ENCODE measurements around the gene DMD.

Gene DMD

DNA sequence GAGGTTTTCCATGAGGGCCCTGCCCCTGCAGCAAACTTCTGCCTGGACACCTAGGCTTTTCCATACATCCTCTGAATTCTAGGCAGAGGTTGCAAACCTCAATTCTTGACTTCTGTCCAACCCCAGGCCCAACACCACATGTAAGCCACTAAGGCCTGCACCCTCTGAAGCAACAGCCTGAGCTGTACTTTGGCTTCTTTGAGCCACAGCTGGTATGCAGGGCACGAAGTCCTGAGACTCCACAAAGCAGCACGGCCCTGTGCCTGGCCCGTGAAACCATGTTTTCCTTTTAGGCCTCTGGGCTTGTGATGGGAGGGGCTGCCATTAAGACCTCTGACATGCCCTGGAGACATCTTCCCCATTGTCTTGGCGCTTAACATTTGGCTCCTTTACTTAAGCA lies 1411.1 kb downstream of the DMD start:
- Histone ChIP-seq H2AFZ (ENCODE audit: insufficient read depth, low read length, poor library complexity) (no peak overlapping the region), H3K18ac (ENCODE audit: low read length) (no peak overlapping the region), H3K4me1 (ENCODE audit: control insufficient read depth in 1 of 2, insufficient read depth in 2 of 2, low read length in 2 of 2) (no peaks in the 10 kb centered on the region), H3K79me2 (ENCODE audit: control insufficient read depth, insufficient read depth, low read length, poor library complexity) (no peaks in the 10 kb centered on the region), H2BK12ac (ENCODE audit: low read length) (no peak overlapping the region), H3K4me3 (ENCODE audit: low read depth, low read length) (no peak overlapping the region), H2AK5ac (ENCODE audit: low read length) (no peak overlapping the region), H3K23ac (ENCODE audit: low read length) (no peak overlapping the region), H3K9ac (ENCODE audit: low read length) (no peak overlapping the region), H3K14ac (ENCODE audit: low read length) (no peak overlapping the region), H4K12ac (ENCODE audit: low read depth, low read length) (no peak overlapping the region), H2BK120ac (ENCODE audit: insufficient read depth, low read length, poor library complexity) (no peak overlapping the region), H4K8ac (ENCODE audit: low read depth, low read length) (no peak overlapping the region), H3K9me3 (ENCODE audit: insufficient read depth, low read depth, low read length) (no peaks in the 10 kb centered on the region), H4K91ac (ENCODE audit: low read depth, low read length) (no peak overlapping the region), H3K27ac (ENCODE audit: low read depth, low read length) (no peak overlapping the region), H2BK5ac (ENCODE audit: low read depth, low read length, poor library complexity) (no peak overlapping the region), H3K79me1 (ENCODE audit: low read length) (no peaks in the 10 kb centered on the region), H3K4me2 (ENCODE audit: low read length) (no peak overlapping the region), H3K27me3 (ENCODE audit: insufficient read depth, low read length) (no peaks in the 10 kb centered on the region), H3K4ac (ENCODE audit: low read depth, low read length) (no peak overlapping the region), H3K36me3 (ENCODE audit: control insufficient read depth in 1 of 2, insufficient read depth in 2 of 2, low read length in 2 of 2) (no peaks in the 10 kb centered on the region)
- WGBS (ENCODE audit: extremely low coverage, insufficient coverage, insufficient read length) = no CpG with 5 or more reads among the region's 4 CpGs
- DNase-seq = no peak

DNA sequence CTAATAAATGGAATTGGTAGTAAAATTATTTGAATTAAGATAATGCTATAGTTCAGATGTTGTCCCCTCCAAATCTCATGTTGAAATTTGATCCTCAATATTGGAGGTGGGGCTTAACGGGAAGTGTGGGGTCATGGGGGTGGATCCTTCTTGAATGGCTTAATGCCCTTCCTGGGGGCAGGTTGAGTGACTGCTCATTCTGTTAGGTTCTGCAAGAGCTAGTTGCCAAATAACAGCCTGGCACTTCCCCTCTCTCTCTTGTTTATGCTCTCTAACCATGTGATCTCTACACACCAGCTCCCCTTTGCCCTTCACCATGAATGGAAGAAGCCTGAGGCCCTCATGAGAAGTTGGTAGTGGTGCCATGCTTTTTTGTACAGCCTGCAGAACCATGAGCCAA lies 1414.7 kb downstream of the DMD start:
- Histone ChIP-seq H3K18ac (ENCODE audit: low read length) (no peak overlapping the region), H3K4me3 (ENCODE audit: low read depth, low read length) (no peak overlapping the region), H3K4ac (ENCODE audit: low read depth, low read length) (no peak overlapping the region), H2AFZ (ENCODE audit: insufficient read depth, low read length, poor library complexity) (no peak overlapping the region), H4K8ac (ENCODE audit: low read depth, low read length) (no peak overlapping the region), H3K14ac (ENCODE audit: low read length) (no peak overlapping the region), H3K9ac (ENCODE audit: low read length) (no peak overlapping the region), H3K79me1 (ENCODE audit: low read length) (no peaks in the 10 kb centered on the region), H3K79me2 (ENCODE audit: control insufficient read depth, insufficient read depth, low read length, poor library complexity) (no peaks in the 10 kb centered on the region), H3K36me3 (ENCODE audit: control insufficient read depth in 1 of 2, insufficient read depth in 2 of 2, low read length in 2 of 2) (no peaks in the 10 kb centered on the region), H3K4me1 (ENCODE audit: control insufficient read depth in 1 of 2, insufficient read depth in 2 of 2, low read length in 2 of 2) (no peaks in the 10 kb centered on the region), H2BK12ac (ENCODE audit: low read length) (no peak overlapping the region), H3K23ac (ENCODE audit: low read length) (no peak overlapping the region), H3K27me3 (ENCODE audit: insufficient read depth, low read length) (no peaks in the 10 kb centered on the region), H2BK120ac (ENCODE audit: insufficient read depth, low read length, poor library complexity) (no peak overlapping the region), H4K91ac (ENCODE audit: low read depth, low read length) (no peak overlapping the region), H2BK5ac (ENCODE audit: low read depth, low read length, poor library complexity) (no peak overlapping the region), H3K27ac (ENCODE audit: low read depth, low read length) (no peak overlapping the region), H3K9me3 (ENCODE audit: insufficient read depth, low read depth, low read length) (no peaks in the 10 kb centered on the region), H2AK5ac (ENCODE audit: low read length) (no peak overlapping the region), H4K12ac (ENCODE audit: low read depth, low read length) (no peak overlapping the region), H3K4me2 (ENCODE audit: low read length) (no peak overlapping the region)
- WGBS (ENCODE audit: extremely low coverage, insufficient coverage, insufficient read length) = no CpG with 5 or more reads among the region's 1 CpG
- no peak for DNase-seq

GRCh38 chrX:31747411-31747810 lies 1463.9 kb downstream of the DMD start:
- H3K4me1 ChIP-seq (ENCODE audit: control insufficient read depth in 1 of 2, insufficient read depth in 2 of 2, low read length in 2 of 2) = no peaks in the 10 kb centered on the region
- no peak overlapping the region for H2BK120ac ChIP-seq (ENCODE audit: insufficient read depth, low read length, poor library complexity)
- no peak overlapping the region for H2AFZ ChIP-seq (ENCODE audit: insufficient read depth, low read length, poor library complexity)
- no peak overlapping the region for H3K27ac ChIP-seq (ENCODE audit: low read depth, low read length)
- no peak overlapping the region for H2BK5ac ChIP-seq (ENCODE audit: low read depth, low read length, poor library complexity)
- DNase-seq = no peak
- H3K14ac ChIP-seq (ENCODE audit: low read length) = no peak overlapping the region
- no peak overlapping the region for H2AK5ac ChIP-seq (ENCODE audit: low read length)
- no peaks in the 10 kb centered on the region for H3K79me1 ChIP-seq (ENCODE audit: low read length)
- no CpG with 5 or more reads among the region's 5 CpGs for WGBS (ENCODE audit: extremely low coverage, insufficient coverage, insufficient read length)
- H3K9me3 ChIP-seq (ENCODE audit: insufficient read depth, low read depth, low read length) = no peaks in the 10 kb centered on the region
- H3K4ac ChIP-seq (ENCODE audit: low read depth, low read length) = no peak overlapping the region
- no peak overlapping the region for H3K4me3 ChIP-seq (ENCODE audit: low read depth, low read length)
- no peaks in the 10 kb centered on the region for H3K27me3 ChIP-seq (ENCODE audit: insufficient read depth, low read length)
- H4K8ac ChIP-seq (ENCODE audit: low read depth, low read length) = no peak overlapping the region
- H3K36me3 ChIP-seq (ENCODE audit: control insufficient read depth in 1 of 2, insufficient read depth in 2 of 2, low read length in 2 of 2) = no peaks in the 10 kb centered on the region
- H4K91ac ChIP-seq (ENCODE audit: low read depth, low read length) = no peak overlapping the region
- no peak overlapping the region for H2BK12ac ChIP-seq (ENCODE audit: low read length)
- H3K4me2 ChIP-seq (ENCODE audit: low read length) = no peak overlapping the region
- no peak overlapping the region for H3K23ac ChIP-seq (ENCODE audit: low read length)
- H3K9ac ChIP-seq (ENCODE audit: low read length) = no peak overlapping the region
- no peak overlapping the region for H3K18ac ChIP-seq (ENCODE audit: low read length)
- H4K12ac ChIP-seq (ENCODE audit: low read depth, low read length) = no peak overlapping the region
- H3K79me2 ChIP-seq (ENCODE audit: control insufficient read depth, insufficient read depth, low read length, poor library complexity) = no peaks in the 10 kb centered on the region

GRCh38 chrX:31743004-31743403 lies 1468.3 kb downstream of the DMD start:
- Histone ChIP-seq H3K4ac (ENCODE audit: low read depth, low read length) (no peak overlapping the region), H3K14ac (ENCODE audit: low read length) (no peak overlapping the region), H3K23ac (ENCODE audit: low read length) (no peak overlapping the region), H3K27me3 (ENCODE audit: insufficient read depth, low read length) (no peaks in the 10 kb centered on the region), H3K27ac (ENCODE audit: low read depth, low read length) (no peak overlapping the region), H4K8ac (ENCODE audit: low read depth, low read length) (no peak overlapping the region), H2BK5ac (ENCODE audit: low read depth, low read length, poor library complexity) (no peak overlapping the region), H3K9me3 (ENCODE audit: insufficient read depth, low read depth, low read length) (no peaks in the 10 kb centered on the region), H4K91ac (ENCODE audit: low read depth, low read length) (no peak overlapping the region), H3K4me3 (ENCODE audit: low read depth, low read length) (no peak overlapping the region), H3K79me2 (ENCODE audit: control insufficient read depth, insufficient read depth, low read length, poor library complexity) (no peaks in the 10 kb centered on the region), H2AFZ (ENCODE audit: insufficient read depth, low read length, poor library complexity) (no peak overlapping the region), H3K18ac (ENCODE audit: low read length) (no peak overlapping the region), H3K4me1 (ENCODE audit: control insufficient read depth in 1 of 2, insufficient read depth in 2 of 2, low read length in 2 of 2) (no peaks in the 10 kb centered on the region), H3K79me1 (ENCODE audit: low read length) (no peaks in the 10 kb centered on the region), H2BK12ac (ENCODE audit: low read length) (no peak overlapping the region), H3K4me2 (ENCODE audit: low read length) (no peak overlapping the region), H2BK120ac (ENCODE audit: insufficient read depth, low read length, poor library complexity) (no peak overlapping the region), H2AK5ac (ENCODE audit: low read length) (no peak overlapping the region), H3K36me3 (ENCODE audit: control insufficient read depth in 1 of 2, insufficient read depth in 2 of 2, low read length in 2 of 2) (no peaks in the 10 kb centered on the region), H4K12ac (ENCODE audit: low read depth, low read length) (no peak overlapping the region), H3K9ac (ENCODE audit: low read length) (no peak overlapping the region)
- WGBS (ENCODE audit: extremely low coverage, insufficient coverage, insufficient read length) = no CpG with 5 or more reads among the region's 4 CpGs
- no peak for DNase-seq

Measured in trophoblast cell (in vitro differentiated cells and primary cell).